Activated T-cell treated with anti-CD3 and anti-CD28 coated beads, Interleukin-2, amount 50 U/mL, for 4 hours (primary cell): ENCODE measurements around the gene WNK4. TPM values are rescaled to one million over a fixed set of nuclear protein-coding genes. Genes with fewer than 3 reads are reported as not detected.
"Not testable (repeated sequence)": the region's sequence is repeated elsewhere in the genome, so short reads cannot be mapped to it uniquely, and the experiment has no call there.

Experiments
- ATAC-seq, 2 donors: fragments of 200-7000 bp; cut with Tn5 transposase; one replicate each; pipeline ENCODE4 v1.10.0; 2021
- DNase-seq: peaks from one replicate; pipeline ENCODE4 v3.0.0-alpha.2; 2020
- H3K27me3 Mint-ChIP-seq: one replicate; pipeline ENCODE4 v1.8.0; 2021; ENCODE audit warnings: low read depth, mixed read lengths
- H3K36me3 Mint-ChIP-seq: one replicate; pipeline ENCODE4 v1.8.0; 2022; ENCODE audit warnings: mixed read lengths; ENCODE audit not compliant: insufficient read depth
- H3K4me1 Mint-ChIP-seq: one replicate; pipeline ENCODE4 v1.8.0; 2021; ENCODE audit warnings: low read depth, mixed read lengths
- H3K4me3 Mint-ChIP-seq: one replicate; pipeline ENCODE4 v1.8.0; 2021; ENCODE audit warnings: mild to moderate bottlenecking, moderate library complexity, mixed read lengths
- H3K9me3 Mint-ChIP-seq: one replicate; pipeline ENCODE4 v1.8.0; 2021; ENCODE audit warnings: mixed read lengths
- total RNA-seq, 3 donors: library from RNA; stranded (reverse); gene quantifications; one replicate each; pipeline ENCODE4 v1.2.1, GENCODE V29; 2021

WNK4 gene
- total RNA-seq: under 1 TPM; 0.16 to 0.46 (median 0.38) TPM

DNA sequence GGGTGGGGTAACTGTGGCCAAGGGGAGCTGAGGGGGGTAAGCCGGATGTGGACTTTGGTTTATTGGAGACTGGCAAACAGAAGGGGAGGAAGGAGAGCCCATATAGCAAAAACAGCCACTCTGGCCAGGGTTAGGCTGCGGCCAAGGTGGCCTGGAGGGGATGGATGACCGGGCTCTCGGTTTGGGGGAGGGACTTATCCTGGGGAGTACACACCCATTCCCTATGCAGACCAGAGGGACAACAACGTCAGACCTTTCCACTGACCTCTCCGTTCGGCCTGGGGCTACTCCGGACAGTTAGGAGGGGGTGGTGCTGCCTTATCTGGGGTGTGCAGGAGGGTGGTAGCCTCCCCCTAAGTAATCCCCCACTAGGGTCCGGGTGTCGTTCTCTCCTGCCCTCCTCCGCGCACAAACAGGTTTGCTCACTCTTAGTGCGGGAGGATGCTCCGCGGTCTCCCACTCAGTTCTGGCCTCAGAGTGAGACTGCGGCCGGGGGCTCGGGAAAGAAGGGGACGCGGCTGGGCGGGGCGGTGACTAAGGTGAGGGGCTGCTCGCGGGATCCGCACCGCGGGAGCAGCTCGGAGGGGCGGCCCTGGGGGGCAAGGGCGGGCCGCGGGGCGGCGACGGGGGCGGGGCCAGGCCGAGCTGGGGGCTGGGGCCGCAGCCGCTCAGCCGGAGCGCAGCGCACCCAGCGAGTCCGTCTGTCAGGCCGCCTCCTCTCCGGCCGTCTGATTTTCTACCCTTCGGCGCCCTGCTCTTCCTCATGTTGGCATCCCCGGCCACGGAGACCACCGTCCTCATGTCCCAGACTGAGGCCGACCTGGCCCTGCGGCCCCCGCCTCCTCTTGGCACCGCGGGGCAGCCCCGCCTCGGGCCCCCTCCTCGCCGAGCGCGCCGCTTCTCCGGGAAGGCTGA, at the start of gene WNK4:
WNK4 (plus strand) TSS at position 675 of the 915 bp plus-strand sequence; CDS start at position 764, 89 bp downstream.
- Mint-ChIP-seq H3K4me3 (no peak within 1 kb of the TSS), H3K36me3 (peaks cover 29% of the 10 kb centered on the region), H3K27me3 (peaks cover 39% of the 10 kb centered on the region), H3K4me1 (peaks cover 20% of the 10 kb centered on the region), H3K9me3 (no peaks in the 10 kb centered on the region)
- ATAC-seq (peak; percentile 40 to 45), DNase-seq (no peak)

DNA sequence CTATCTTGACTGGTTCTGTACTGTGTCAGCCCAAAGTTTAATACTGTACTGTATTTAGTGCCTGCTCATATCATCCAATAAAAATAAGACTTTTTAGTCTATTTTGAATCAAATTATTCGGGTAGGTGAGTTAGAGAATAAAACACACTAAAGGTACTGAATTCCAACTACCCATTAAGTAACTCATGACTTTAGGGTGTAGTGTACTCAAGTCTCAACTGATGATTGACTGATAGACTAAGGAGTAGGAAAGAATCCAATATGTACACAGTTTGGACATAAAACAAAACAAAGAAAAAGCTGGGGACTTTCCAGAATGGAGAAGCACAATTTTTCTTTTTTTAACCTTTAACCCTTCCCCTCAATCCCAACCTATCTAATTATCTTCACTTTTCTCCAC, 39.7 kb upstream of the WNK4 start:
- Mint-ChIP-seq H3K9me3 (no peaks in the 10 kb centered on the region), H3K36me3 (no peaks in the 10 kb centered on the region), H3K4me3 (no peak overlapping the region), H3K27me3 (no peaks in the 10 kb centered on the region), H3K4me1 (peaks cover 23% of the 10 kb centered on the region)
- no peak for ATAC-seq
- no peak for DNase-seq

DNA sequence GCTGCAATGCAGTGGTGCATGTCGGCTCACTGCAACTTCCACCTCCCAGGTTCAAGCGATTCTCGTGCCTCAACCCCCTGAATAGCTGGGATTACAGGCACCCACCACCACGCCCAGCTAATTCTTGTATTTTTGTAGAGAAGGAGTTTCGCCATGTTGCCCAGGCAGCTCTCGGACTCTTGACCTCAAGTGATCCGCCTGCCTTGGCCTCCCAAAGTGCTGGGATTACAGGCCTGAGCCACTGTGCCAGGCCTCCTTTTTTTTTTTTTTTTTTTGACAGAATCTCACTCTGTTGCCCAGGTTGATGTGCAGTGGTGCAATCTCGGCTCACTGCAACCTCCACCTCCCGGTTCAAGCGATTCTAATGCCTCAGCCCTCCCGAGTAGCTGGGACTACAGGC, 37.5 kb upstream of the WNK4 start:
- not testable (repeated sequence) for DNase-seq, H3K27me3 Mint-ChIP-seq, ATAC-seq, H3K36me3 Mint-ChIP-seq, H3K9me3 Mint-ChIP-seq
- peaks cover 23% of the 10 kb centered on the region for H3K4me1 Mint-ChIP-seq
- H3K4me3 Mint-ChIP-seq: peak overlapping the region; percentile 40

DNA sequence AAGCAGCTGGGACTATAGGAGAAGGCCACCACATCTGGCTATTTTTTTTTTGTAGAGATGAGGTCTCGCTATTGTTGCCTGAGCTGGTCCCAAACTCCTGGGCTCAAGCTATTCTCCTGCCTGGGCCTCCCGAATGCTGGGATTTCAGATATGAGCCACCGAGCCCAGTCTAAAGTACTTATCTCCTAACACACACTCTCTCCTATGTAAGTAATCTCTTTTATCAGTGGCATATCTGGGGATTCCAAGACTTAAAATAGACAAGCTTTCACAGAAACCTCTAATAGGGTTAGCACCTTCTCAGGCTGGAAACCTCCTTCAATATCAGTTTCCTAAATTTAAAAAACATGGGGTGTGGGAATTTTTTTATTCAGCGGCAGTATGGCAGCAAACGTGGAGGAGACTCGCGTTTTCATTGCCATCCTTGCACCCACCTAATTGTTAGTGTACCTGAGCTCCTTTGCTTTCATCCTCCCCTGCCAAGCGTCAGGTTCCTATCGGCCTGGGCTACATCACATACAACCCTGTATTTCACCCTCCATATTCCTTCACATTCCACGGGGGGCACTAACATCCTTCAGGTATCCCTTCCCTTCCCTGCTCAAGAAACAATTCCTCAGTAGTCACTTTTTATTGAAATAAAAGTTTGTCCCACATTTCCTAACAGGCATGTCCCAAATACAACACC, 36.7 kb upstream of the WNK4 start:
- H3K36me3 Mint-ChIP-seq: no peaks in the 10 kb centered on the region
- H3K4me1 Mint-ChIP-seq: peaks cover 23% of the 10 kb centered on the region
- no peak for DNase-seq
- H3K9me3 Mint-ChIP-seq: no peaks in the 10 kb centered on the region
- no peaks in the 10 kb centered on the region for H3K27me3 Mint-ChIP-seq
- no peak for ATAC-seq
- peak overlapping the region; percentile 91 for H3K4me3 Mint-ChIP-seq

DNA sequence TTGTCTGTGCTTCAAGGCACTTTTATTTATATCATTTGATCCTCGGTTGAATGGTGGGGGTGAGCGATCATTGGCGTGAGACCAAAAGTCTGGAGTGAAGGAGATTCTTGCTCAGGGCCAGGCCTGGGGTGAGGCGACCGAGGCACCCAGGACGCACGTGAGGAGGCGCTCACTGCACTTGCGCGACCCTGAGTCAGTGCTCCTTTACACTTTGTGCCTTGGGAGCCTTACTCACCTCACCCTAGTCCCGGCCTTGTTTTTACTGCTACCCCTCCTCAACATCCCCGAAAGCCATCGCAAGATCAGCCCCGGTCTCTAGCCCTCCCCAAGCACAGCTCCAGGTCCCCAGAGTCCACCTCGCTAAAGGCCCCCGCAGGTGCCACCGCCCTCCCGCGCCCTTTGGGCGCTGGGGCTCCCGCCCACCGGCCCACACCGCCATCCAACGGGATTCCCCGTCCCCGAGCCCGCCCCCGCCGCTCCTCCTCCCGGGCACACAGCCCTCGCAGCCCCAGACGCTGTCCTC, 36.1 kb upstream of the WNK4 start:
- Mint-ChIP-seq H3K4me1 (peaks cover 23% of the 10 kb centered on the region), H3K27me3 (peaks cover 4% of the 10 kb centered on the region), H3K4me3 (peak overlapping the region; percentile 91), H3K9me3 (no peaks in the 10 kb centered on the region), H3K36me3 (no peaks in the 10 kb centered on the region)
- ATAC-seq (peak; percentile 87 to 89), DNase-seq (peak; percentile 64)

DNA sequence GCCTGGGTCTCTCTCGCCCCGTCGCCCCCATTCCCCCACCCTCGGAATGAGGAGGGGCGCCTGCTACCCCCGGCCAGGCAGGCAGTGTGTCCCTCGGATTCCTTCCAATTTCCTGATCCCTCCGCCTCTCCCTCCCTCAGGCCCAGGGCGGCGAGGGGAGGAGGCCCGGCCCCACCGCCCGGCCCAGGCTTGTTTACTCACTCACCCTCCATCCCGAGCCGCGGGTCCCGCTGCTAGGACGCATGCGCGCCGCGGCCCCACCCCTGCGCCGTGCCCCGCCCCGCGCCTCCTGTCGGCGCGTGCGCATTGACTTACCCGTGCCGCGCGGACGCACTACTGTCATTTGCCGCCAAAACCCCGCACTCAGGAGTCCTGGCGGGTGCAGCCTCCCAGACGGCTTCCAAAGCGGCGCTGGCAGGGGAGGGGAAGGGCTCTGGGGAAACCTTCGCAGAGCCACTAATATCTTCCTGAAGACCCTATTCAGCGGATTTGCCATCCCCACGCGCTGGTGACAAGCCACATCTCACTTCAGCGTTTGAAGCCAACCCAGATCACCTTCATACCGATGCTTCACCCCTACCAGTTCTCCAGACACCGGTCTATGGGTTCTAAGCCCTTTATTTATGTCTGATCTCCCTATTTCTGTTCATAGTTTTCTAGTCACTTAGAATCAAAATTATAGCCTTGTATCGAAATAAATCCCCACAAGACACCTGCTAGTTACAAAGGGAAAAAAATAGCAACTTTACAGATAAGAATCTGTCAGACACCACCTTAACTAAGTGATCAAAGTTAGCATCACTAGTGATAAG, 35.4 kb upstream of the WNK4 start, which contains the start of gene EZH1:
EZH1 (minus strand) TSS at position 235 of the 812 bp plus-strand sequence. CDS start 16,099 bp downstream, outside the sequence.
- DNase-seq: peak; percentile 88
- Mint-ChIP-seq H3K36me3 (no peaks in the 10 kb centered on the region), H3K27me3 (peaks cover 6% of the 10 kb centered on the region), H3K4me1 (peaks cover 23% of the 10 kb centered on the region), H3K9me3 (no peaks in the 10 kb centered on the region), H3K4me3 (peak within 1 kb of the TSS; percentile 91)
- ATAC-seq: peak; percentile 89 to 91

DNA sequence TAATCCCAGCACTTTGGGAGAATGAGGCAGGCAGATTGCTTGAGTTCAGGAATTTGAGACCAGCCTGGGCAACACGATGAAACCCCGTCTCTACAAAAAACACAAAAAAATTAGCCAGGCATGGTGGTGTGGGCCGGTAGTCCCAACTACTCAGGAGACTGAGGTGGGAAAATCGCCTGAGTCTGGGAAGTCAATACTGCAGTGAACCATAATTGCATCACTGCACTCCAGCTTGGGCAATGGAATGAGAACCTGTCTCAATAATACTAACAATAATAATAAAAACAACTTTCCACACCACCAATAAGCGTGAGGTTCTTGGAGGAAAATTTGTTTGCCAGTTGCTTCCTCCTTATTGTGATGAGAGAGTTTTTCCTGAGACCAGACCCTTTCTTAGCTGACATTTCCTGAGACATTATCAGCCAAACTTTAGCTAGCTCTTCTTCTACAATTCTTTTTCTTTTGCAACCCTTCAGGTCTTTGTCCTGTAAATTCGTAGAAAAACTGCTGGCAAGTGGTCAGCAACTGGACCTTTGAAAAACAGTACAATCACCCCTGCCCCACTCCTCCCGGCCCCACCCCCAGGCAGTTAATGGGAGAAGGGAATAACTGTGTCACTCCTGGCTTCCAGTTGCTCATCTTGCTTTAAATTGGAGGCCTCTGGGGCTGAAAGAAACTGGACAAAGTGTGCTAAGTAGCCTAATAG, 32.1 kb upstream of the WNK4 start:
- Mint-ChIP-seq H3K4me3 (no peak overlapping the region), H3K4me1 (peaks cover 16% of the 10 kb centered on the region), H3K9me3 (no peaks in the 10 kb centered on the region), H3K27me3 (peaks cover 10% of the 10 kb centered on the region), H3K36me3 (no peaks in the 10 kb centered on the region)
- no peak for DNase-seq
- ATAC-seq: no peak

DNA sequence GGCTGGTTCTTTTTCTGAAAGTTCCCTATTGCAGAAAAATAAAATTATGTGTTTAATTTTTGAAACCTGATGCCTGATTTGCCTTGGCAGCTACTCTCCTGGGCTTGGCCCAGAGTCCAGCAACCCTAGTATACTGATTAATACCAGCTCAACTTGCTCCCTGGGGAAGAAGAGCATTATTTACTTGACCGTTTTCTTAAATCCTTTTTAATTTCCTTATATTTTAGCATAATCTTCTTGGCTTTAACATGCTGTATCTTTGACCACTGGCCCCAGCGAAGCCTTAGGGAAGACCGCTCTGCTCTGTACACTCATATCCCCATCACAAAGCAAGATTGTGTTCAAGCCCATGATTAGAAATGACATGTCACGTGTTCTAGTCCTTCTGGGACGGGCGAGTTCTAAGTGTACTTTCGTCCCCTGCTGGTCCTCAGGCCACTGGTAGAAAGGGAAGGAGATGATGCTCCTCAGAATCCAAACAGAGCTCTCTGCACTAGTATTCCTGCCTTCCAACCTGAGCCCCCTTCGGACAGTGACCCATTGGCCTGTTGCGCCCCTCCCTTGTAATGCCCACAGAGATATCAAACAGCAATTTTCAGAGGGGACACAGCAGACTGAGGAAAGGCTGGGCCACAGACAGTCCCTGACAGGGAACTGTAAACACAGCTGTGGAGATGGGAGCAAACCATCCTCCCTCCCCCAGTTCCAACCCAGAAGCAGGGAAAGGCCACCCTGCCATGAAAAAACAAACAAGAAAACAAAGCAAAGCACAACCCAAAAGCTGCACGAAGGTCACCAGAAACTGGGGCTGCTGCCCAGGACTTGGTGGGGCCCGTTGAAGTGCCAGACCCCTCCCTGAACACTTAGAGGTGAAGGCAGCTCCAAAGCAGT, 31.3 kb upstream of the WNK4 start:
- H3K9me3 Mint-ChIP-seq: no peaks in the 10 kb centered on the region
- H3K36me3 Mint-ChIP-seq: no peaks in the 10 kb centered on the region
- ATAC-seq (no peak), DNase-seq (no peak)
- H3K4me1 Mint-ChIP-seq: peaks cover 9% of the 10 kb centered on the region
- H3K27me3 Mint-ChIP-seq: peaks cover 14% of the 10 kb centered on the region
- no peak overlapping the region for H3K4me3 Mint-ChIP-seq

DNA sequence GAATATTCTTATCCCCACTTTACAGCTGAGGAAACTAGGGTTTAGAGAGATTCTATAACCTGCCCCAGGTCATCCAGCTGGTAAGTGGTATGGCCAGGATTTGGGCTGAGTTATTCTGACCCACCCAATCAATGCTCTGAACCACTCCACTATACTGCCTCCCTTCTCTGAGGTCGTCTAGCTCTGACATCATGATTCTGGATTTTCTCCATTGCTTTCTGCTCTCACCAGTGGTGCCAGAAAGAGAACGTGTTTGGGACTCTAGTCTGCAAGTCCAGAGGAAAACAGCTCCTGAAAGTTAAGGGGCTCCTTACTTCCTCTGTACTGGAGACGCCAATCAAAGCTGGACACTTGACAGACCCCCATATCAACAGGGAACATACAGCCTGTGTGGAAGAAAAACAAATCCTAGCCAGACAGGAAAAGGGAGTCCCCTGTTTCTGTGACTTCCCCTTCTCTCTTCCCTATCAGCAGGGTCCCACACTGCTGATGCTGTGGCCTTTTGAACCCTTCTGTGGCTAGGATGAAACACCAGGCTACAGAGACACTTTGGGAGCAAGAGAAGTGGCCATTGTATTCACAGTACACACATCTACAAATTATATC, 29.6 kb upstream of the WNK4 start:
- Mint-ChIP-seq H3K4me3 (no peak overlapping the region), H3K27me3 (peaks cover 27% of the 10 kb centered on the region)

DNA sequence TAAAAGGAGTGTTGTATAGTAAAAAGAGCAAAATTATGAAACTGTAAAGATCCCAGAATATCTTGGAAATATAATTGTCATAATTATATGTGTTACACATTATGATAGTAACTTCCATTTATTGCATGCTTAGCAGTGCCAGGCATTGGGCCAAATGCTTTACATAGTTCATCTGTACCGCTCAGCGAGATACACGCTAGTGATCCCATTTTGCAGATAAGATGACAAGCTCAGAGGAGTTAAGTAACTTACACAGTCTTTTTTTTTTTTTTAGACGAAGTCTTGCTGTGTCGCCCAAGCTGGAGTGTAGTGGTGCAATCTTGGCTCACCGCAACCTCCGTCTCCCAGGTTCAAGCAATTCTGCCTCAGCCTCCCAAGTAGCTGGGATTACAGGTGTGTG, 28.8 kb upstream of the WNK4 start:
- no peak for ATAC-seq
- no peak for DNase-seq
- peaks cover 33% of the 10 kb centered on the region for H3K27me3 Mint-ChIP-seq
- H3K4me3 Mint-ChIP-seq: no peak overlapping the region
- H3K4me1 Mint-ChIP-seq: no peaks in the 10 kb centered on the region
- no peaks in the 10 kb centered on the region for H3K9me3 Mint-ChIP-seq
- no peaks in the 10 kb centered on the region for H3K36me3 Mint-ChIP-seq

More for the DNA sequence above, 29.6 kb upstream of the WNK4 start:
- Mint-ChIP-seq H3K36me3 (no peaks in the 10 kb centered on the region), H3K4me1 (no peaks in the 10 kb centered on the region), H3K9me3 (no peaks in the 10 kb centered on the region)
- ATAC-seq (no peak), DNase-seq (no peak)

DNA sequence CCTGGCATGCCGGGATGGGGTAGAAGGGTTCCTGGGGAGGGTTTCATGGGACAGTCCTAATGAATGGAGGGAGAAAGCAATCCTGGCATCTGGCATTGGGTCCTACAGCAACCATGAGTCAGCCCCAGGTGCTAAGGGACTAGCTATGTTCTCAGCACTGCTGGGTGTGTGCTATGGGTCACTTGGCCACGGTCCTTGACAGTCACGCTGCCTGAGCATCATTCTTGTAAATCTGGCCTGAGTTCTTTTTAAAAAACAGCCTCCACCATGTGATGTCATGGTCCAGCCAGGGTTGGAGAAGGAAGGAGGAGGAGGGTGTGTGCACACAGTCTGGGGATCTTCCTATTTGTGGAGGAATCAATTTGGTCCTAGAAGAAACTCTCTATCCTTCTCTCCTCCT, 25.6 kb upstream of the WNK4 start:
- Mint-ChIP-seq H3K9me3 (no peaks in the 10 kb centered on the region), H3K27me3 (peaks cover 36% of the 10 kb centered on the region), H3K4me3 (no peak overlapping the region), H3K4me1 (no peaks in the 10 kb centered on the region), H3K36me3 (no peaks in the 10 kb centered on the region)
- ATAC-seq: no peak
- no peak for DNase-seq

DNA sequence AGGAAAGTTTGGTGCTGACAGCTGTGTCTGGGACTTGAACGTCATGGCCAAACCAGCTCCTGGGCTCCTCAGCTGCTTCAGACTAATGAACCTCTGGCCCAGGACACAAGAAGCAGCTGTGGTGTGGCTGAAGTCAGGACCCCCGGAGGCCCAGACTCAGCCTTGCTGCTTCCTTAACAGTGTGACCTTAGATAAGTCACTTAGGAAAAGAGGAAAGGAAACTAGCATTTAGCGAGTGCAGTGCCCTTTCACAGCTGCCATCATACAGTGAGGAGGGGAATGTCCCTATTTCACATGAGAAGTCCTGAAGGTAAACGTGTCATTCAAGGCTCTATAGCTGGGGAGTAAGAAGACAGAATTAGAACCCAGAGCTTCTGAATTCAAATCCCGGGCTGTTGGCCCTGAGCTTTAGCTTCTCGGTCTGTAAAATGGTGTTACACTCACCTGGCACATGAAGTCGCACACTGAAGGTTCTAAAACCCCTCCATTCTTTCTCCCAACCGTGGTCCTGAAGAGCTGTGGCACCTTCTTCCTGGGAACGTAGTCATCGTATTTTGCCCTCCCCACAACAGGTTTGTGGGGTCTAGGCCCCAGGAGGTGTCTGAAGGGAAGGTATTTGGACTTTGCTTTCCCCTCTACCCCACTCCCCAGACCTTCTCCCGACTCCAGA, 20.3 kb upstream of the WNK4 start:
- H3K36me3 Mint-ChIP-seq: no peaks in the 10 kb centered on the region
- peaks cover 53% of the 10 kb centered on the region for H3K27me3 Mint-ChIP-seq
- peaks cover 7% of the 10 kb centered on the region for H3K4me1 Mint-ChIP-seq
- no peaks in the 10 kb centered on the region for H3K9me3 Mint-ChIP-seq
- ATAC-seq (no peak), DNase-seq (no peak)
- H3K4me3 Mint-ChIP-seq: peak overlapping the region; percentile 21
